CD4-positive, alpha-beta T cell treated with Interleukin-17A for 1 hour (primary cell): ENCODE results near the gene TEX29.

Source experiments
- DNase-seq: peaks from one replicate; pipeline ENCODE4 v3.0.0-alpha.2; 2020

Gene TEX29

GRCh38 chr13:111292710-111293485 is 27.5 kb upstream of the TEX29 start:
- DNase-seq, result no peak

GRCh38 chr13:111295886-111296285 is 24.6 kb upstream of the TEX29 start:
- no peak for DNase-seq

GRCh38 chr13:111296417-111296816 is 24.0 kb upstream of the TEX29 start:
- peak; percentile 4 for DNase-seq

GRCh38 chr13:111298214-111298975 is 22.0 kb upstream of the TEX29 start:
- DNase-seq, result no peak

GRCh38 chr13:111302045-111302726 is 18.3 kb upstream of the TEX29 start:
- DNase-seq, result no peak

- no peak for DNase-seq
These were observed 16.9 kb upstream of the TEX29 start for GRCh38 chr13:111303559-111303958.

- DNase-seq, result no peak
These were observed 16.3 kb upstream of the TEX29 start for GRCh38 chr13:111304041-111304544.

- DNase-seq, result no peak
These were observed 15.7 kb upstream of the TEX29 start for GRCh38 chr13:111304603-111305289.

- DNase-seq, result no peak
These were observed 7.4 kb upstream of the TEX29 start for GRCh38 chr13:111312944-111313590.

- DNase-seq, result no peak
These were observed 6.5 kb upstream of the TEX29 start for GRCh38 chr13:111313911-111314425.

GRCh38 chr13:111314852-111315251 is 5.6 kb upstream of the TEX29 start:
- DNase-seq, result no peak

- no peak for DNase-seq
These were observed 5.0 kb upstream of the TEX29 start for GRCh38 chr13:111315347-111315995.

- DNase-seq, result no peak
These were observed 4.2 kb upstream of the TEX29 start for GRCh38 chr13:111316161-111316730.

- no peak for DNase-seq
These were observed 3.3 kb upstream of the TEX29 start for GRCh38 chr13:111317042-111317550.

- no peak for DNase-seq
These were observed 2.7 kb upstream of the TEX29 start for GRCh38 chr13:111317571-111318345.

- DNase-seq, result no peak
These were observed 2.1 kb upstream of the TEX29 start for GRCh38 chr13:111318386-111318785.

- no peak for DNase-seq
These were observed 921 bp upstream of the TEX29 start for GRCh38 chr13:111319521-111319920.

GRCh38 chr13:111322001-111322915 is 1.8 kb downstream of the TEX29 start:
- no peak for DNase-seq

- no peak for DNase-seq
These were observed 2.5 kb downstream of the TEX29 start for GRCh38 chr13:111322916-111323331.
